Lower leg skin (tissue), 3 donors: Measurements from ENCODE around the gene MCF2L2.

Source experiments
- CTCF ChIP-seq, 3 donors: fragments of 450-650 bp; IDR thresholded peaks; one replicate each; pipeline ENCODE4 v1.5.1; 2016; ENCODE audit warnings: antibody characterized with exemption in 3 of 3, mild to moderate bottlenecking in 3 of 3, moderate library complexity in 2 of 3
- POLR2A ChIP-seq, 2 donors: fragments of 450-650 bp; IDR thresholded peaks; one replicate each; pipeline ENCODE4 v1.6.1; 2016 to 2017; ENCODE audit warnings: antibody characterized with exemption in 2 of 2, mild to moderate bottlenecking in 1 of 2, moderate library complexity in 1 of 2

- TF ChIP-seq CTCF (IDR thresholded peaks at IDR 0.05) (no peak), POLR2A (IDR thresholded peaks at IDR 0.05) (no peak)
Measured at GRCh38 chr3:183142199-183142598, 286.2 kb downstream of the MCF2L2 start.
